EL (cell line): Measurements from ENCODE around the gene THRA.

Experiments
- DNase-seq: peaks from one replicate; pipeline ENCODE4 v3.0.0-alpha.2; 2016

THRA gene, protein sequence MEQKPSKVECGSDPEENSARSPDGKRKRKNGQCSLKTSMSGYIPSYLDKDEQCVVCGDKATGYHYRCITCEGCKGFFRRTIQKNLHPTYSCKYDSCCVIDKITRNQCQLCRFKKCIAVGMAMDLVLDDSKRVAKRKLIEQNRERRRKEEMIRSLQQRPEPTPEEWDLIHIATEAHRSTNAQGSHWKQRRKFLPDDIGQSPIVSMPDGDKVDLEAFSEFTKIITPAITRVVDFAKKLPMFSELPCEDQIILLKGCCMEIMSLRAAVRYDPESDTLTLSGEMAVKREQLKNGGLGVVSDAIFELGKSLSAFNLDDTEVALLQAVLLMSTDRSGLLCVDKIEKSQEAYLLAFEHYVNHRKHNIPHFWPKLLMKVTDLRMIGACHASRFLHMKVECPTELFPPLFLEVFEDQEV

DNA sequence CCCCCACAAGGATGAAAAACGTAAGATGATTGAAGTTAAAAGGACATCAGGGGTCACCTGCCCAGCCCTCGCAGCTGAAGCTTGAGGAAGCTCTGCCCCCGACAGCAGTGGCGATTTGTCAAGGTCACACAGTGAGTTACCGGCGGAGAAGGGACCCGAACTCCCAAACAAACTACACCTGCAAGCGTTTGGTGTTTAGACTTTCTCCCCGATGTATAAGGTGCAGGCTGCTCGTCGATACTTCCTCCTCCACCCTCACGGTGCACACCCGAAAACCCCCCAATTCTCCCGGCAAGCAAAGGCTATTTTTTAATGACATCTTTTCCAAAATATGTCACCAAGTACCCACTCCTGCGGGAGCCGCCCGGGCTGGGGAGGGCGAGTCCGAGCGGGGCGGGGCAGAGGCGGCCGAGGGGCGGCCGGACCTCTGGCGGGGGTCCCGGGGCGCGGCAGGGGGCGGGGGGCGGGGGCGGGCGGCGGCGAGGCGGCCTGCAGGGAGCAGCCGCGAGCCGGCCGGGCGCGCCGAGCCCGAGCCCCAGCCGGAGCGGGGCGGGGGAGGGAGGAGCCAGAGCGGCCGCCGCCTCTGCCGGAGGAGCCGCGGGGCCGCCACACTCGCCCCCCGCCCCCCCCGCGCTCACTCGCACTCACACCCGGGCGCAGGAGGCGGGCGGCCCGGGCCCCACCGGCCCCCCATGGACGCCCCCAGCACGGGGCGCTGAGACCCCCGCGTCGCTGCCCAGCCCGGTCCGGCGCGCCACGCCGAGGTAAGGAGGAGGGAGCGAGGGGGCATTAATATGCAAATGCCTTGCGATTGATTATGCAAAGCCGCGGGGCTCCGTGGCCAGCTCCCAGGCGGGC is at the start of gene THRA:
Gene THRA, plus strand, starts transcription at position 637 of the 858 bp plus-strand sequence. CDS start 11,524 bp downstream, outside the sequence.
- DNase-seq: peak; percentile 58

DNA sequence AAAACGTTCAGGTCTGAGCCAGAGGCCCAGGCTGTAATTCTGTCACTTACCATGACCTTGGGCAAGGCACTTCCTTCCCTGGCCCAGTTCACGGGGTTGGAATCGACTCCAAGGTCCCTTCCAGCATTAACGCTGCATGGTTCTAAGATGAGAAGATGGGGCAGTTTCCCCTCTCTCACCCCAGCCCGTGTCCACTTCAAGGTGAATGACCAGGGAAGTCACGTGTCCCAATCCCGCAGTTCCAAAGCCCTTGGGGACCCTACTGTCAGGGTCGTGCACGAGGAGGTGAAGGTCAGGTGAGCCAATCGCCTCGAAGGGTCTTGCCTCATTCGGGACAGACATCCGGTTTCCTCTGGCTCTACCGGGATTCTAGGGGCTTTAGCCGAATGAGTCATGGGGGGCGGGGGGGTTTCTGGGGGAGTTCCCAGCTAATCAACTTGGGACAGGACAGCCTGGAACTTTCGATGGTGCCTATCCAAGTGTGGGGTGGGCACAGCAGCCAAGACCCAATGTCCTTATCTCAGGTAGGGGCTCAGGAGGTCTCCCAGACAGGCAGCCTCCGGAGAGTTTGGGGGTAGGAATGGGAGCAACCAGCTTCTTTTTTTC is 48.3 kb upstream of the THRA start:
- peak; percentile 53 for DNase-seq

DNA sequence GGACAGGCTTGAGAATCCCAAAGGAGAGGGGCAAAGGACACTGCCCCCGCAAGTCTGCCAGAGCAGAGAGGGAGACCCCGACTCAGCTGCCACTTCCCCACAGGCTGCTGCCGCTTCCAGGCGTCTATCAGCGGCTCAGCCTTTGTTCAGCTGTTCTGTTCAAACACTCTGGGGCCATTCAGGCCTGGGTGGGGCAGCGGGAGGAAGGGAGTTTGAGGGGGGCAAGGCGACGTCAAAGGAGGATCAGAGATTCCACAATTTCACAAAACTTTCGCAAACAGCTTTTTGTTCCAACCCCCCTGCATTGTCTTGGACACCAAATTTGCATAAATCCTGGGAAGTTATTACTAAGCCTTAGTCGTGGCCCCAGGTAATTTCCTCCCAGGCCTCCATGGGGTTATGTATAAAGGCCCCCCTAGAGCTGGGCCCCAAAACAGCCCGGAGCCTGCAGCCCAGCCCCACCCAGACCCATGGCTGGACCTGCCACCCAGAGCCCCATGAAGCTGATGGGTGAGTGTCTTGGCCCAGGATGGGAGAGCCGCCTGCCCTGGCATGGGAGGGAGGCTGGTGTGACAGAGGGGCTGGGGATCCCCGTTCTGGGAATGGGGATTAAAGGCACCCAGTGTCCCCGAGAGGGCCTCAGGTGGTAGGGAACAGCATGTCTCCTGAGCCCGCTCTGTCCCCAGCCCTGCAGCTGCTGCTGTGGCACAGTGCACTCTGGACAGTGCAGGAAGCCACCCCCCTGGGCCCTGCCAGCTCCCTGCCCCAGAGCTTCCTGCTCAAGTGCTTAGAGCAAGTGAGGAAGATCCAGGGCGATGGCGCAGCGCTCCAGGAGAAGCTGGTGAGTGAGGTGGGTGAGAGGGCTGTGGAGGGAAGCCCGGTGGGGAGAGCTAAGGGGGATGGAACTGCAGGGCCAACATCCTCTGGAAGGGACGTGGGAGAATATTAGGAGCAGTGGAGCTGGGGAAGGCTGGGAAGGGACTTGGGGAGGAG is 47.5 kb upstream of the THRA start, which contains the start of gene CSF3:
Gene CSF3, plus strand, starts transcription at position 436 of the 993 bp plus-strand sequence. Its CDS starts 35 bp downstream, at position 471.
- DNase-seq: no peak

DNA sequence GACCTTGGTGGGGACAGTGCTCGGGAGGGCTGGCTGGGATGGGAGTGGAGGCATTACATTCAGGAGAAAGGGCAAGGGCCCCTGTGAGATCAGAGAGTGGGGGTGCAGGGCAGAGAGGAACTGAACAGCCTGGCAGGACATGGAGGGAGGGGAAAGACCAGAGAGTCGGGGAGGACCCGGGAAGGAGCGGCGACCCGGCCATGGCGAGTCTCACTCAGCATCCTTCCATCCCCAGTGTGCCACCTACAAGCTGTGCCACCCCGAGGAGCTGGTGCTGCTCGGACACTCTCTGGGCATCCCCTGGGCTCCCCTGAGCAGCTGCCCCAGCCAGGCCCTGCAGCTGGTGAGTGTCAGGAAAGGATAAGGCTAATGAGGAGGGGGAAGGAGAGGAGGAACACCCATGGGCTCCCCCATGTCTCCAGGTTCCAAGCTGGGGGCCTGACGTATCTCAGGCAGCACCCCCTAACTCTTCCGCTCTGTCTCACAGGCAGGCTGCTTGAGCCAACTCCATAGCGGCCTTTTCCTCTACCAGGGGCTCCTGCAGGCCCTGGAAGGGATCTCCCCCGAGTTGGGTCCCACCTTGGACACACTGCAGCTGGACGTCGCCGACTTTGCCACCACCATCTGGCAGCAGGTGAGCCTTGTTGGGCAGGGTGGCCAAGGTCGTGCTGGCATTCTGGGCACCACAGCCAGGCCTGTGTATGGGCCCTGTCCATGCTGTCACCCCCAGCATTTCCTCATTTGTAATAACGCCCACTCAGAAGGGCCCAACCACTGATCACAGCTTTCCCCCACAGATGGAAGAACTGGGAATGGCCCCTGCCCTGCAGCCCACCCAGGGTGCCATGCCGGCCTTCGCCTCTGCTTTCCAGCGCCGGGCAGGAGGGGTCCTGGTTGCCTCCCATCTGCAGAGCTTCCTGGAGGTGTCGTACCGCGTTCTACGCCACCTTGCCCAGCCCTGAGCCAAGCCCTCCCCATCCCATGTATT is 46.5 kb upstream of the THRA start:
- DNase-seq: no peak

DNA sequence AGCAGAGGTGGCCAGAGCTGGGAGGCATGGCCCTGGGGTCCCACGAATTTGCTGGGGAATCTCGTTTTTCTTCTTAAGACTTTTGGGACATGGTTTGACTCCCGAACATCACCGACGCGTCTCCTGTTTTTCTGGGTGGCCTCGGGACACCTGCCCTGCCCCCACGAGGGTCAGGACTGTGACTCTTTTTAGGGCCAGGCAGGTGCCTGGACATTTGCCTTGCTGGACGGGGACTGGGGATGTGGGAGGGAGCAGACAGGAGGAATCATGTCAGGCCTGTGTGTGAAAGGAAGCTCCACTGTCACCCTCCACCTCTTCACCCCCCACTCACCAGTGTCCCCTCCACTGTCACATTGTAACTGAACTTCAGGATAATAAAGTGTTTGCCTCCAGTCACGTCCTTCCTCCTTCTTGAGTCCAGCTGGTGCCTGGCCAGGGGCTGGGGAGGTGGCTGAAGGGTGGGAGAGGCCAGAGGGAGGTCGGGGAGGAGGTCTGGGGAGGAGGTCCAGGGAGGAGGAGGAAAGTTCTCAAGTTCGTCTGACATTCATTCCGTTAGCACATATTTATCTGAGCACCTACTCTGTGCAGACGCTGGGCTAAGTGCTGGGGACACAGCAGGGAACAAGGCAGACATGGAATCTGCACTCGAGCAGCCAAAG is 45.2 kb upstream of the THRA start:
- no peak for DNase-seq

DNA sequence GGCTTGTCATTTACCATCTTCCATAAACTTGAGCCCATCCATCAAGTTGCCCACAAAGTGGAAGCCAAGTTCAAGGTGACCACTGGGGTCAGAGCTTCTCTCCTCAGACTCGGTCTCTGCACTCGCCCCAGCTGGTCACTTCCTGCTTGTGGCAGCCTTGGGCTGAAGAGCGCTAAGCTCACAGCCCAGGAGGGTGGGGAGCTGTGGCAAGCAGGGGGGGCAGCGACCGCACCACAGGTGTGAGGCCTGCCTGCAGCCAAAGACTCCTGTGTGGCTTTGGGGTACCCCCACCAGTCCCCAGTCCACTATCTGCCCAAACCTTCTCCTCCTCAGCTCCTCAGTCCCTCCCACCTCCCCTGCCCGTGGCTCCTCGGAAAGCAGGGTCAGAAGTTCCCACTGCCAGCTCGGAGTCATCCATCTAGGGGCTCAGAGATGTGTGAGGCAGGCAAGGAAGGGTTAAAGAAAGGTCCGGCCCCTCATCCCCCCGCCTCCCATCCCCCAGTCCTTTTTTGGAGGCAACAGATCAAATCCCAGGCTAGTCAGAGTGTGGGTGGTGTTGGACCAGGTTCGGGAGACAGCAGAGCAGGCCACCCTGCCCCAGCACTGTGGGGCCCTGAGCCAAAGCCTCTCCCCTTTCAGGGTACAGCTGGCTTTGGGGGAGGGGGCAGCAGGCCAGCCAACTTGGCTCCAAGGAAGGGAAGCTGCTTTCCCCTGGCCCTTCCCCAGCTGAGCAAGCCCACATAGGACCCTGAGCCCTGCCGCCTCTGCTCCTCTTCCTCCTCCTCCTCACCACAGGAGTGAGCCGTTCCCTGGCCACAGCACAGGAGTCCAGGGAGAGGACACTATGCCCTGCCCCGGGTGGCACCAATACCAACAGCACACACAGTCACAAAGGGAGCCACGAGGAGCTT is 44.3 kb upstream of the THRA start:
- DNase-seq: peak; percentile 45

DNA sequence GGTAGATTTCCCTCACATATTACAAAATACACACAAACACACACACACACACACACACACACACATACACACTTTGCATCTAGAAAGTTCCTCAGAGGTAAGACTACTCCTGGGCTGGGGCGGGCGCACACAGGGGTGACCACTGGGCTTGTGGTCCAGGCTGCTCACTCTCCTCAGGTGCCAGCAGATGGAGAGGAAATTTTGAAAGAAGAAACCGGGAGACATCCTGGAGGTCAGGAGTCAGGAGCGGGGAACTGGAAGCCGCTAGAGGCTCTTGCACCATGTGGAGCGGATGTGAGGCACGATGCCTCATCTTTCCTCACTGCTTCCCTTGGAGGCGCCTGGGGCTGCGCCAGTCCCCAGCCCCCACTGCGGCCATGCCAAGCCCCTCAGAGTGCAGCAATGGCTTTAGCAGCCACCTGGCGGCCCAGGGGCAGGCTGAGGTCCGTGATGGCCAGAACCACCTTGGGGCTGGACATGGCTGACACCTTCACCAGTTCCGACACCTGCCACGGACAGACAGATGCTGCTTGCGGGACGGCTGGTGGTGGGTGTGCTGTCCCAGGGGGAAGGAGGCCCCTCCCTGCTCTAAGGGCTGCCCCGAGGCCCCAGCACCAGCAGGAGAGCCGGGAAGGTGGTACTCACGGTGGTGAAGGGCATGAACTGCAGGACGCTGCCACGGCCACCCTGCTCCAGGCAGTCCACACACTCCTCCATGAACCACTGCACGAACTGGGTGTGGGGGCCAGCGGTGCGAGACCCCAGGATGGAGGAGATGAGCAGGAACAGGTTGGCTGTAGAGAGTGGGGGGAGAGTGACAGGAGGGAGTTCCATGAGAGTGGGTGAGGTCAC is 43.4 kb upstream of the THRA start:
- peak; percentile 94 for DNase-seq

DNA sequence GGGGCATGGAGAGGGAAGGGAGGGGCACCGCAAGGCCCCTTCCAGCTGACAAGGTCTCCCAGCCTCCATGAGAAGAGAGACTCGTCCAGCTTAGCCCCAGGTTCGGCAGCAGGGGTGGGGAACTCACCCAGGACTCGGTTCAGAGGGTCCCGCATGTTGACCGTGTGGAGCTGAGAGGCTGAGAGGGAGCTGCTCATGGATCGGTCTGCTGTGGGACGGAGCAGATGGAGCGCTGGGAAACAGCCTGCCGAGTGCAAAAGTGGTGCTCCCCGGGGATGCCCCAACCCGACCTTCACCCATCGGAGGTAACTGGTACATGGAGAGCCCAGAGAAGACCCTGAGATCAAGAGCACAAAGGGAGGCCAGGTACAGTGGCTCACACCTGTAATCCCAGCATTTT is 42.6 kb upstream of the THRA start:
- no peak for DNase-seq

DNA sequence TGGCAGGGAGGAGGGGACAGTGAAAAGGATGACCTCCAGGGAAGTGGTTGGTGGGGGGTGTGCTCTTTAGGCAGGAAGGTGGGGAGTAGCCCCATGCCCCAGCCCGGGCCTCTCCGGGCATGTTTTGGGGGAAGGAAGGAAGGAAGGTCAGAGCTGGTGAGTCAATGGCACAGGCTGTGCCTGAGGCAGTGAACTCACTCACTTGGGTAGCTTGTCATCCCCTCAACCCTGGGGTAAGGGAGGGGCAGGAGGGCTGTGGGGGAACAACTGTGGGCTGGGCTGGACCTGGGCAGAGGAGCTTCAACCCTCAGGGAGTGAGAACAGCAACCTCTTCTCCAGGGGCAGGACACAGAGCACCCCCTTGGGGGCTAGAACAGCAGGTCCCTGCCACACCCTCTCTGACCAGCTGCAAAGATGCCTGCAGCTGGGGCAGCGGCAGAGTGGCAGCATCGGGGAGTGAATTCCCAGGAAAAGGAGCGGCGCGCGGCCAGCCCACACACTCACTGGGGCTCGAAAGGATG is 41.3 kb upstream of the THRA start:
- DNase-seq: peak; percentile 99

DNA sequence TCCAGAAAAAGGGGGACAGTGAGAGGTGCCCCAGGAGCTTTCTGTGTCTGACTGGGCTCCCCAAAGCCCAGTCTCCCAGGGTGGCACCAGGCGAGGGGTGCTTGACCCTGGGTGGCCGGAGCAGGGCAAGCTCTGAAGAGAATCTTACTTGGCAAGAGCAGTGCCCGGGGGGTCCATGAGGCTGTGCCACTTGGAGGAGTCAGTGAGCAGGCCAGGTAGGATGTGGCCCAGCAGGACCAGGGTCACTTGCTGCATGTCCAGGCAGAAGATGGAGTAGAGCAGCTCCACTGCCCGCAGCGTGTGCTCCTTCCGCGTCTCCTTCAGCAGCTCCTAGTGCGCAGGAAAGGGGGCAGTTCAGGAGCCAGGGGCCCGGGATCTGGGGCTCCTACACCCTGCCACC is 40.3 kb upstream of the THRA start:
- no peak for DNase-seq

DNA sequence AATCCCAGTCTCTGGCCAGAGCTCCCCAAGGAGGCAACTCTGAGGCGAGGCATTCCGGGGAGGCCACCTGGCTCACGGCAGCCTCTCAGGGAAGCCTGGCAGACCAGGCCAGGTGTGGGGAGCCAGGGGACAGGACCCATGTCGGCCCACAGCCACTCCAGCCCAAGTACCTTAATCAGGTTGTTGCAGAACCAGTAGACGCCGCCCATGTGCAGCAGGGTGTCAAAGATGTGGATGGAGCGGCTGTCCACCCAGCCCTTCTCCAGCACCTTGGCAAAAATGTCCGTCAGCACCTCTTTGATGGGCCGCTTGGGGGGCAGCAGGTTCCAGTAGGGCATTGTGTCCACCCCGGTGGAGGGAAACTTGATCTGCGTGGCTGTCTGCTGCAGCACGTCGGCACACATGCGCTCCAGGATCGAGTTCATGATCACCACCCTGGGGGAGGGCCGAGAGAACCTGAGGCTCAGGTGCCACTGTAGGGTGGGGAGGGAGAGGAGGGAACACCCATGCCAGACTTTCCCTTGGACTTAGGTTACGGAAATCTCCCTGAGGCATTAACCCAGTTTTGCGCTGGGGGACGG is 39.7 kb upstream of the THRA start:
- no peak for DNase-seq

DNA sequence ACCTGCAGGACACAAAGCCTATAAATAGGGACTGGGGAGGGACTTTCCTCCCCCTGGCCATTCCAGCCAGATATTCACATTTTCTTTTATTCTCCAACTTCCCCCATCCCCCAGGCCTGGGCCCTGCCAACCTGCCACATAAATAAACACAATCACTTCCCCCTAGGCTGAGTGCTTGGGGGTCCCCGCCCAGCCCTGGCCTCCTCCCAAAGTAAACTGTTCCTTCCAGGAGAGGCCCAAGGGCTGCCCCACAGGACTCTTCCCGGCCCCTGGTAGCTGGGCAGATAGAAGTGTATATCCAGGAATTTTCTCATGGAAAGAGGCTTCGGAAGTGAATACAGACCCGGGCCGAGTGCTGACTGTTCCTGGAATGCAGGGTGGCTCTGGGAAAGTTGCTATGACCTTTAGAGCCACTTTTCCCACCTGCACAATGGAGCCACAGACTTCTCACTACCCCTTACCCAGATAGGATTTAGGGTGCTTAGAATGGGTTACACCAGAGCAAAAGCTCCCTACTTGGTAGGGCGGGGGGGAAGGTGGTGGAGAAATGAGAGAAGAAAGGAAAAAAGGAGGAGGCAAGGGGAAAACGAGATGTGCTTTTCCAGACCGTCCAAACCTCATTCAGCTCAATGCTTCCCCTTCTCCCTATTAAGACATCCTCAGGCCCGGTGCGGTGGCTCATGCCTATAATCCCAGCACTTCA is 39.0 kb upstream of the THRA start:
- peak; percentile 50 for DNase-seq

DNA sequence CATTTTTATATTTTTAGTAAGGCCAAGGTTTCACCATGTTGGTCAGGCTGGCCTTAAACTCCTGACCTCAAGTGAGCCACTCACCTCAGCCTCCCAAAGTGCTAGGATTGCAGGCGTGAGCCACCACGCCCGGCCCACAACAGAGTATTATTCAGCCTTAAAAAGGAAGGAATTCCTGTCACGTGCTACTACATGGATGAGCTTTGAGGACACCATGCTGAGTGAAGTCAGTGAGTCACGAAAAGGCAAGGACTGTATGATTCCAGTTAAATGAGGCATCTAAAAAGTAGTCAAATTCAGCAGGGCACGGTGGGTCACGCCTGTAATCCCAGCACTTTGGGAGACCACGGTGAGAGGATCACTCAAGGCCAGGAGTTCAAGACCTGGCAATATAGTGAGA is 37.9 kb upstream of the THRA start:
- peak; percentile 66 for DNase-seq

DNA sequence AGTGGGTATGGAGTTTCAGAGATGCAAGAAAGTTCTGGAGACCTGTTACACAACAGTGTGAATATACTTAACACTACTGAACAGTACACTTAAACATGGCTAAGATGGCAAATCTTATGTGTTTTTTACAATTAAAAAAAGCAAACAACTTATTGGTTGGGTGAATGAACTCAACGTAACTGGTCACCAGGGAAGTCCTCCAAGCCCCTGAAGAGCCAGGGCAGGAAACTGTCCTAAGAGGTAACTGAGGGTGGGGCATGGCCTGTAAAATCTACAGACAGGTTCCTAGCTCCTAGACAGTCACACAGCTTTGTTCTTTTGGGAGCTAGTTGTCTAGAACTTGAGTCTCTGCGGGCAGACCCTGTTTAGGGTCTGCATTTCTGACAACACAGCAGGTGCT is 37.2 kb upstream of the THRA start:
- no peak for DNase-seq

DNA sequence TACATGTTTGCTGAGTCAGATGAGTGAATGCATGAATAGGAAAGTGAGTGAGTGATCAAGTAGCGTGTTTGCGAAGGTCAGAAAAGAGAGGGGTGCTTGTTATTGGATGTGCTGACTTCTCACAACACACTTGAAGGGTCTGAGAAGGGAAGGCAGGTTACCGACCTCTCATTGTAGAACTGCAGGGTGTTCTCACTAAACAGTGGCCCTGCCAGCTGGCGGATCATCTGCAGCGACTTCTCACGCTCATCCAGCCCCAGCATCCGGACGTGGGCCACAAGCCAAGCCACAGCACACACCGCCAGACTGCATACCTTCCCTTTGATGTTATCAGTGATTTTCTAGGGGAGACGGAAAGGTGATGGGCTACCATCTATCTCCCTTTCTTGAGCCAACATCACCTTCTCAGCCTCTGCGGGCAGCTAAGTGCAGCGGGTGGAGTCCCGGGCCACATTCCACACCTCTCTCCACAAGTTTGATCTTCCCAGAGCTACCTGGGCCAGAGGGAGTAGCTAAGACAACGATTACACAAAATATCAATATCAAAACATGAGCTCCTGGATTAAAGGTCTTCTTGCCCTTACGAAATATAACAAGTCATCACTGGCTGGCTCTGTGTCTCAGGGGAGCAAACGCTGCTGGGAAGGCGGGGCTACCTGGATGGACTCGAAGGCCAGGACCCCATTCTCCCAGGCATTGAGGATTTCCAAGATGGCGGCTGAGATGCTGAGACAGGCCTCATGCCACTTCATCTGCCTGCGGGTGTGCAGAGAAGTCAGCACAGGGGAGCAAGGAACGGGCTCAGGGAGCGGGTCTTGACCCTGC is 36.6 kb upstream of the THRA start:
- DNase-seq: no peak
